Subcutaneous abdominal adipose tissue (tissue), 5 donors: Measurements from ENCODE around the gene CTNNA3.

Source experiments
- H3K27ac ChIP-seq: one replicate; pipeline ENCODE4 v1.7.0; 2013; ENCODE audit warnings: low read depth, mild to moderate bottlenecking, inconsistent platforms, low read length, moderate library complexity
- H3K27me3 ChIP-seq, 5 donors: one replicate each; pipeline ENCODE4 v1.7.0; 2013; ENCODE audit warnings: low read length in 5 of 5, inconsistent platforms in 1 of 5; ENCODE audit not compliant: control insufficient read depth in 5 of 5, insufficient read depth in 4 of 5
- H3K36me3 ChIP-seq, 5 donors: one replicate each; pipeline ENCODE4 v1.7.0; 2013; ENCODE audit warnings: low read length in 5 of 5; ENCODE audit not compliant: control insufficient read depth in 5 of 5, insufficient read depth in 5 of 5
- H3K4me1 ChIP-seq, 5 donors: one replicate each; pipeline ENCODE4 v1.7.0; 2013; ENCODE audit warnings: low read length in 5 of 5, mild to moderate bottlenecking in 3 of 5, moderate library complexity in 1 of 5; ENCODE audit not compliant: control insufficient read depth in 5 of 5, insufficient read depth in 5 of 5
- H3K4me3 ChIP-seq, 5 donors: one replicate each; pipeline ENCODE4 v1.7.0; 2013; ENCODE audit warnings: low read length in 5 of 5, low read depth in 1 of 5
- H3K9ac ChIP-seq, 5 donors: one replicate each; pipeline ENCODE4 v1.7.0; 2013; ENCODE audit warnings: low read length in 5 of 5, mild to moderate bottlenecking in 4 of 5, moderate library complexity in 3 of 5
- H3K9me3 ChIP-seq, 5 donors: one replicate each; pipeline ENCODE4 v1.7.0; 2013; ENCODE audit warnings: low read length in 5 of 5; ENCODE audit not compliant: control insufficient read depth in 5 of 5
- donor health status: healthy.
- donor health status: healthy.
- donor health status: healthy.
- donor health status: healthy.
- donor health status: healthy.

CTNNA3 gene

DNA sequence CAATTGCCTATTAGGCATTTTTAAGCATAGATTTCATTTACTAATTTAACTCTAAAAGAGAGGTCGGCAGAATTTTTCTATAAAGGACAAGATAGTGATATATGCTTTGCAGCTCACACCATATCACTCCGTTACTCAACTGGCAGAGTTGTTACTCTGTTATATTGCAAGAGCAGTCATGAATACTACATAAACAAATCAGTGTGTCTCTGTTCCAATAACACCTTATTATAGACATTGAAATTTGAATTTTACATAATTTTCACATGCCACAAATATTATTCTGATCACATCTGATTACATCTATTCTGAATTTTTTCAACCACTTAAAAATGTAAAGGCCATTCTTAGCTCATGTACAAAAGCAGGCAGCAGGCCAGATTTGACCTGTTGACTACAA, 1624.1 kb downstream of the CTNNA3 start:
- Histone ChIP-seq H3K4me1 (no peaks in the 10 kb centered on the region), H3K27ac (no peak overlapping the region)

DNA sequence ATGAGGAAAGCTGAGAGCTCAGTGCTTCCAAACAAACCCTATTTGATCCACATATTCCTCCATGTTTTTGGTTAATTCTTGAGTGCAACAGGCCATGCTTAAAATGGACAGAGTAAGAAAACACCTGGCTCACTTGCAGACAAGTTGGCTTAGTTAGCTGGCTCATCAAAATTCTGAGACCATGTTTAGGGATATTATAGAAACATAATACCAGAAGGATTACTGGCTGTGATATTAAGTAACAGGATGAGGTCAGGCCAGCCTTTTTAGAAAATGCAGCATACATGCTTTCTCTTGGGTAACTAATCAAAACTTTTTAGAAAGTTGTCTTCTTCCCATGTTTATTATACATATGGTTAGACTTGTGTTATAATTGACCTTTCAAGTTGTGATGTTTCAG, 1637.4 kb downstream of the CTNNA3 start:
- no peak overlapping the region for H3K4me3 ChIP-seq

More for the DNA sequence above, 1624.1 kb downstream of the CTNNA3 start:
- Histone ChIP-seq H3K9ac (no peak overlapping the region), H3K36me3 (no peaks in the 10 kb centered on the region), H3K4me3 (no peak overlapping the region), H3K9me3 (no peaks in the 10 kb centered on the region), H3K27me3 (no peaks in the 10 kb centered on the region)

DNA sequence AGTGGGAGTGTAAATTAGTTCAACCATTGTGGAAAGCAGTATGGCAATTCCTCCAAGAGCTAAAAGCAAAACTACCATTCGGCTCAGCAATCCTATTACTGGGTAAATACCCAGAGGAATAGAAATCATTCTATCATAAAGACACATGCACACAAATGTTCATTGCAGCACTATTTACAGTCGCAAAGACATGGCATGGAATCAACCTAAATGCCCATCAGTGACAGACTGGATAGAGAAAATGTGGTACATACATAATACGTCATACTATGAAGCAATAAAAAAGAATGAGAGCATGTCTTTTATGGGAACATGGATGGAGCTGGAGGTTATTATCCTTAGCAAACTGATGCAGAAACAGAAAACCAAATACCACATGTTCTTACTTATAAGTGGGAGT, 1646.7 kb downstream of the CTNNA3 start:
- H3K9ac ChIP-seq, result no peak overlapping the region
- H3K9me3 ChIP-seq, result peaks cover 0 to 14% (median 9%) of the 10 kb centered on the region in 5 donors
- H3K4me3 ChIP-seq, result no peak overlapping the region
- H3K27ac ChIP-seq, result no peak overlapping the region
- no peaks in the 10 kb centered on the region for H3K4me1 ChIP-seq
- no peaks in the 10 kb centered on the region for H3K36me3 ChIP-seq
- no peaks in the 10 kb centered on the region for H3K27me3 ChIP-seq

More for the DNA sequence above, 1637.4 kb downstream of the CTNNA3 start:
- no peak overlapping the region for H3K27ac ChIP-seq
- no peaks in the 10 kb centered on the region for H3K36me3 ChIP-seq
- H3K27me3 ChIP-seq, result no peaks in the 10 kb centered on the region
- peaks cover 0 to 2% (median 0%) of the 10 kb centered on the region in 5 donors for H3K9me3 ChIP-seq
- H3K4me1 ChIP-seq, result no peaks in the 10 kb centered on the region
- no peak overlapping the region for H3K9ac ChIP-seq

DNA sequence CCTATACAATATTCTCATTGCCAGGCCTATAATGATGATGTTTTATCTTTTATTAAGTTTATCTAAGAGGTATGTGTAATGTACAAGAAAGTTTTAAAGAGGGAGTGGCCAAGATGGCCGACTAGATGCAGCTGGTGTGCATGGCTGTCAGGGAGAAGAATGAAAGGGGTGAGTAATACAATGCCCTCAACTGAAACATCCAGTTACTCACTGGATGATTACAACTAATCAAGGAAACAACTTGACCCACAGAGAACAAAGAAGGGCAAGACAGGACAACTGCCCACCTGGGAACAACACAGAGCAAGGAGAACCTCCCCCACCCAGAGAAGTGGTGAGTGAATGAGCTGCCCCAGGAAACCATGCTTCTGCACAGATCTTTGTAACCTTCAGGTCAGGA, 1650.1 kb downstream of the CTNNA3 start:
- H3K4me3 ChIP-seq, result no peak overlapping the region
- H3K9me3 ChIP-seq, result peaks cover 0 to 14% (median 9%) of the 10 kb centered on the region in 5 donors
- no peak overlapping the region for H3K9ac ChIP-seq
- no peaks in the 10 kb centered on the region for H3K4me1 ChIP-seq
- H3K27me3 ChIP-seq, result no peaks in the 10 kb centered on the region
- no peaks in the 10 kb centered on the region for H3K36me3 ChIP-seq
- no peak overlapping the region for H3K27ac ChIP-seq

DNA sequence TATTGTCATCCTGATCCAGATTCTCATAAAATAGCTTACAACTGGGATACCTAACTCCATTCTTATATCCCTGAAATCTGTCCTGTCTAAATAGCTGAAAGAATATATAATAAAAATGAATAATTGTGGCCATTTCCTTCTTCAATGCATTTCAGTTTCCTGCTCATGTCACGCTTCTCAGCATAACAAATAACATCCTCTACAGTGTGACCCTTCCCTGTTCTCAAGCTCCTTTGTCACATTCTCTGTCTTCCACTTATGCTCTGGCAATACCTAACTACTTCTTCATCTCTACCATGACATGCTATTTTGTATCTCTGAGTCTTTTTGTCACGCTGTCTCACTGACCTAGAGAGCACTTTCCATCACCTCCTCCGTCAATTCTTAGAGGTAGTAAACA, 1654.2 kb downstream of the CTNNA3 start:
- peaks cover 0 to 9% (median 8%) of the 10 kb centered on the region in 5 donors for H3K9me3 ChIP-seq
- no peaks in the 10 kb centered on the region for H3K36me3 ChIP-seq
- no peaks in the 10 kb centered on the region for H3K27me3 ChIP-seq
- no peak overlapping the region for H3K4me3 ChIP-seq
- no peak overlapping the region for H3K9ac ChIP-seq
- no peak overlapping the region for H3K27ac ChIP-seq
- no peaks in the 10 kb centered on the region for H3K4me1 ChIP-seq

DNA sequence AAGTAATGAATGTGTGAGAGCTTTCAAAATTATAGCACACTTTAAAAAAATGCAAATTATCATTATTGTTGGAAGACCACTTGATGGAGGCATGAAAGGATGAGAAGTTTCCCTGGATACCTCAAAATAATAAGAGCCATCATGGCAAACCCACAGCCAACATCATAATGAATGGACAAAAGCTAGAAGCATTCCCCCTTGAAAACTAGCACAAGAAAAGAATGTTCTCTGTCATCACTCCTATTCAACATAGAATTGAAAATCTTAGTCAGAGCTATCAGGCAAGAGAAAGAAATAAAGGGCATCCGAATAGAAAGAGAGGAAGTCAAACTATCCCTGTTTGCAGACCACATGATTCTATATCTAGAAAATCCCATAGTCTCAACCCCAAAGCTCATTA, 1657.4 kb downstream of the CTNNA3 start:
- Histone ChIP-seq H3K4me3 (no peak overlapping the region), H3K36me3 (no peaks in the 10 kb centered on the region), H3K9ac (no peak overlapping the region), H3K27ac (no peak overlapping the region), H3K9me3 (peaks cover 0 to 2% (median 0%) of the 10 kb centered on the region in 5 donors), H3K27me3 (no peaks in the 10 kb centered on the region), H3K4me1 (no peaks in the 10 kb centered on the region)

DNA sequence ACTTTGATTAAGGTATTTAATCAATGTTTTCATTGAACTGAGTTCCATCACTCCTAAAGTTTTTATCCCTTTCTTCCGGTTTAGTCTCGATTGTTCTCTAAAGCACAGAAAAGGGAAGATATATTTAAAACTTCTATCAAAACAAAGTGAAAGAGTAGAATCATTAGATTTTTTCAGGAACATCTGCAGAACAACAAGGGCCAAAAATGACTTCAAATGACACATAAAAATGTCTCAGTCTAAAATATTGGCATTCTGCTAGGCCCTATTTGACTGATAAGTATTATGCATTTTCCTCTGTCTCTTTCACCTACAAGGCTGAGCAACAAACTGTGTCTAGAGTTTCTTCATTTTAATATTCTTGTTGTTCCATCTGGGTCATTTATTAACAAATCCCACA, 1669.7 kb downstream of the CTNNA3 start:
- H3K27ac ChIP-seq, result no peak overlapping the region
- H3K4me1 ChIP-seq, result peaks cover 0 to 8% (median 0%) of the 10 kb centered on the region in 5 donors

DNA sequence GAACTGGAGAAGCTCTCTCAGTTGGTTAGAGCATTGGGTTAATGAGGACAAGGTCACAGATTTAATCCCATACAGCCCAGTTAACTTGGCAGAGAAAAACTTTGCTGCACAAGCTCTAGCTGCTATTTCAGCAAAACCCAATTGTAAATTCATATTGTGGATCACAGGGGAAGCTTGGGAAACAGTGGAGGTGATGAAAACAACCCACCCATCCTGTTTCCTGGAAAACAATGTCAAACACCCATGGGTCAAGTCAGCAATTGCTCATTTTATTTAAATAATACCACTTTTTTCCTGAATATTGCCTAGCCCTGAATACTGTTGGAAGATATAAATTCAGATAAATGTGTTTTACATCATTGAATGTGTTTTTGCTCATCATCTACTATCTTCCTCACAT, 1670.8 kb downstream of the CTNNA3 start:
- Histone ChIP-seq H3K9ac (no peak overlapping the region), H3K9me3 (no peaks in the 10 kb centered on the region), H3K4me3 (no peak overlapping the region), H3K36me3 (no peaks in the 10 kb centered on the region), H3K27me3 (no peaks in the 10 kb centered on the region), H3K4me1 (peaks cover 0 to 8% (median 0%) of the 10 kb centered on the region in 5 donors), H3K27ac (no peak overlapping the region)

More for the DNA sequence above, 1669.7 kb downstream of the CTNNA3 start:
- Histone ChIP-seq H3K9ac (no peak overlapping the region), H3K4me3 (no peak overlapping the region), H3K27me3 (no peaks in the 10 kb centered on the region), H3K36me3 (no peaks in the 10 kb centered on the region), H3K9me3 (peaks cover 0 to under 1% (median 0%) of the 10 kb centered on the region in 5 donors)

DNA sequence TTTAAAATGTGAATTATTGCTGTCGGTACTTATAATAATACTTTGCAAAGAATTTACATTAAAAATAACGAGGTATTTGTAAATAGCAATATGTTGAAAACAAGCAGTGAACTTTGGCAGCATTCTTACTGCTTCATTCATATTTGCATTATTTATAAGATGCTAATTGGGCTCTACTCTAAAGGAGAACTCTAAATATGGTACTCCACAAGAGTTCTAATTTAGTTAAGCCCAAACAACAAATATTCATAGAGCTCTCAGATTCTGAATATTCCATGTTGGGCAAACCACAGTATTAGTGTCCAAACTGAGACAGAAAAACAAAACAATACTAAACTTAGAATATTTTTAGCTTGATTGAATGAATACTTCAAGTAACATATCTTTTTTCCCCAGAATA, 1674.6 kb downstream of the CTNNA3 start:
- H3K9me3 ChIP-seq, result no peaks in the 10 kb centered on the region

DNA sequence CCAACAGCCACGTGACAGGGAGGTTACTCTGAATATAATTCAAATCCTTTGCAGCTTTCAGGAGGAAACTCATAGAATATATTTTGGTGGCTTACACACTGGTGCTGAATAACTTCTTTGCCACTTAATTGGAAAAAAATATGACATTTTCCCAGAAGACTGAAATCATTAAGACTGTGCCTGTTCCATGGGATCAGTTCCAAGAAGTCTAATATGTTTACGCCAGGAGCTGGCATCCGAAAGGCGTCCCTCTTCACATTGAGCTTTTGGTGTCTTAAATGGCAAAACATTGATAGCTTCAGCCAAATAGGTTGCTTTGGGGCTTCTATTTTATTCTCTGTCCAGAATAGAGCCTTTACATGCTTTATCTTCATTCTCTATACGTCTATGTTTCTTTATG, 1687.8 kb downstream of the CTNNA3 start:
- H3K9me3 ChIP-seq, result peaks cover 0 to 2% (median 0%) of the 10 kb centered on the region in 5 donors
- no peak overlapping the region for H3K27ac ChIP-seq
- no peaks in the 10 kb centered on the region for H3K27me3 ChIP-seq
- no peak overlapping the region for H3K9ac ChIP-seq
- no peaks in the 10 kb centered on the region for H3K36me3 ChIP-seq
- no peak overlapping the region for H3K4me3 ChIP-seq
- H3K4me1 ChIP-seq, result peaks cover 0 to 5% (median 0%) of the 10 kb centered on the region in 5 donors

More for the DNA sequence above, 1674.6 kb downstream of the CTNNA3 start:
- no peak overlapping the region for H3K4me3 ChIP-seq
- no peaks in the 10 kb centered on the region for H3K27me3 ChIP-seq
- no peaks in the 10 kb centered on the region for H3K36me3 ChIP-seq
- no peak overlapping the region for H3K27ac ChIP-seq
- no peak overlapping the region for H3K9ac ChIP-seq
- peaks cover 0 to 8% (median 0%) of the 10 kb centered on the region in 5 donors for H3K4me1 ChIP-seq

DNA sequence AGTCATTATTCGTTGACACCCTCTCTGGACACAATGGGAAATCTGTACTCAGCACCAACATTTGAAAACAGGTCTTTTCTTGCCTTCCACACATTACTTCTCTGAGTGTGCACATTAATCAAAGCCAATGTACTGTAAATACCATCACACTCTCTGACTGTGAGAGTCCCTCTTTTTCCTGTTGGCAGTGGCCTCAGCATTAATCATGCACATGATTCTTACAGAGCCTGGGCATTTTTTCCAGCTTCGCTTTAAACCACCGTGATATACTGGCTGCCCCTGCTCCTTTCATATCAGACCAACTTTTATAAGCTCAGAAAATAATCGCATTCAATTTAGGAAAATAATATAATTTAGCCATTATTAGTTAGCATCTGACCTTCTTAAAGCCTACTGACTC, 1689.6 kb downstream of the CTNNA3 start:
- Histone ChIP-seq H3K36me3 (no peaks in the 10 kb centered on the region), H3K4me1 (peaks cover 0 to 5% (median 0%) of the 10 kb centered on the region in 5 donors), H3K9me3 (peaks cover 0 to 2% (median 0%) of the 10 kb centered on the region in 5 donors), H3K4me3 (no peak overlapping the region), H3K27ac (no peak overlapping the region), H3K9ac (no peak overlapping the region), H3K27me3 (no peaks in the 10 kb centered on the region)
